GM18526 (cell line): ENCODE results near the gene CTDSPL2.
A peak's percentile ranks its signal among the peaks of the same experiment; 100 is the strongest.

Experiments
- POLR2A ChIP-seq: IDR thresholded peaks from 3 replicates; pipeline ENCODE4 v1.6.1; 2011; ENCODE audit not compliant: insufficient read length; ENCODE audit errors: extremely low read depth

Gene CTDSPL2

GRCh38 chr15:44530653-44531052 lies 103.2 kb downstream of the CTDSPL2 start:
- TF ChIP-seq POLR2A = no peak

- no peak for TF ChIP-seq POLR2A
Observed at GRCh38 chr15:44532689-44533088, 105.3 kb downstream of the CTDSPL2 start.

GRCh38 chr15:44535092-44535491 lies 107.7 kb downstream of the CTDSPL2 start:
- no peak for TF ChIP-seq POLR2A

GRCh38 chr15:44535523-44536301 lies 108.3 kb downstream of the CTDSPL2 start:
- TF ChIP-seq POLR2A = no peak

GRCh38 chr15:44536302-44536961 lies 109.0 kb downstream of the CTDSPL2 start:
- peak; percentile 68 for TF ChIP-seq POLR2A

- peak; percentile 87 for TF ChIP-seq POLR2A
Observed at GRCh38 chr15:44536962-44537734, 109.7 kb downstream of the CTDSPL2 start, which contains the start of gene EIF3J. TSS of gene EIF3J (plus strand) at chr15:44537147. CDS start at chr15:44537195, 48 bp downstream.

GRCh38 chr15:44537735-44538240 lies 110.4 kb downstream of the CTDSPL2 start:
- TF ChIP-seq POLR2A = no peak

- no peak for TF ChIP-seq POLR2A
Observed at GRCh38 chr15:44541282-44541958, 114.0 kb downstream of the CTDSPL2 start.

- no peak for TF ChIP-seq POLR2A
Observed at GRCh38 chr15:44542596-44542995, 115.2 kb downstream of the CTDSPL2 start.

- no peak for TF ChIP-seq POLR2A
Observed at GRCh38 chr15:44545913-44546802, 118.7 kb downstream of the CTDSPL2 start.

GRCh38 chr15:44550256-44550655 lies 122.8 kb downstream of the CTDSPL2 start:
- TF ChIP-seq POLR2A = no peak

GRCh38 chr15:44550734-44551133 lies 123.3 kb downstream of the CTDSPL2 start:
- TF ChIP-seq POLR2A = no peak

GRCh38 chr15:44554934-44555723 lies 127.7 kb downstream of the CTDSPL2 start:
- no peak for TF ChIP-seq POLR2A
